GM12872 (cell line): ENCODE measurements around the gene FAM216B.

Source experiments
- TF ChIP-seq, protein P1 (sequence below): IDR thresholded peaks from 3 replicates; pipeline ENCODE4 v1.5.1; 2011; ENCODE audit warnings: low read depth, mild to moderate bottlenecking, low read length, moderate library complexity; ENCODE audit not compliant: insufficient read depth

The FAM216B gene

DNA sequence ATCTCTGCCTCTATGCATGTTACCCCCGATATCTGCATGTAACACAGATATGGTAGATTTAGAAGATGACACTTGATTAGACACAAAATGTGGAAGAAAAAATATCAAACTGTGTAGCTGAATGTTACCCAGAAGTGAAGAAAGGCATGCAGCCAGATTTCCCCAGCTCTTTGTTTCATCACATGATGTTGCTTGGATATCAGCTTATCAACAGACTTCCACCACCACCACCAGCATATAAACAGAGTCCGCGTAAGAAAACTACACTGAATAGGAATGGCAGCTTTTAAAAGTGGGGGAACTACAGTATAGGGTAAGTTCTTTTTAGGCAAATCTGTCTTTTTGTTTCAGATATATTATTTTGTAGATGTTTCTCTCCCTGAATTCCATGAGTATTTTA is at the start of gene FAM216B:
FAM216B (plus strand) TSS at position 233 of the 400 bp plus-strand sequence. CDS start 2,484 bp downstream, outside the sequence.
- TF ChIP-seq, protein P1, sequence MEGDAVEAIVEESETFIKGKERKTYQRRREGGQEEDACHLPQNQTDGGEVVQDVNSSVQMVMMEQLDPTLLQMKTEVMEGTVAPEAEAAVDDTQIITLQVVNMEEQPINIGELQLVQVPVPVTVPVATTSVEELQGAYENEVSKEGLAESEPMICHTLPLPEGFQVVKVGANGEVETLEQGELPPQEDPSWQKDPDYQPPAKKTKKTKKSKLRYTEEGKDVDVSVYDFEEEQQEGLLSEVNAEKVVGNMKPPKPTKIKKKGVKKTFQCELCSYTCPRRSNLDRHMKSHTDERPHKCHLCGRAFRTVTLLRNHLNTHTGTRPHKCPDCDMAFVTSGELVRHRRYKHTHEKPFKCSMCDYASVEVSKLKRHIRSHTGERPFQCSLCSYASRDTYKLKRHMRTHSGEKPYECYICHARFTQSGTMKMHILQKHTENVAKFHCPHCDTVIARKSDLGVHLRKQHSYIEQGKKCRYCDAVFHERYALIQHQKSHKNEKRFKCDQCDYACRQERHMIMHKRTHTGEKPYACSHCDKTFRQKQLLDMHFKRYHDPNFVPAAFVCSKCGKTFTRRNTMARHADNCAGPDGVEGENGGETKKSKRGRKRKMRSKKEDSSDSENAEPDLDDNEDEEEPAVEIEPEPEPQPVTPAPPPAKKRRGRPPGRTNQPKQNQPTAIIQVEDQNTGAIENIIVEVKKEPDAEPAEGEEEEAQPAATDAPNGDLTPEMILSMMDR, result no peak

GRCh38 chr13:42732073-42732472 is 49.3 kb upstream of the FAM216B start:
- TF ChIP-seq, protein P1, result no peak

GRCh38 chr13:42733046-42733445 is 48.3 kb upstream of the FAM216B start:
- TF ChIP-seq, protein P1, result no peak

DNA sequence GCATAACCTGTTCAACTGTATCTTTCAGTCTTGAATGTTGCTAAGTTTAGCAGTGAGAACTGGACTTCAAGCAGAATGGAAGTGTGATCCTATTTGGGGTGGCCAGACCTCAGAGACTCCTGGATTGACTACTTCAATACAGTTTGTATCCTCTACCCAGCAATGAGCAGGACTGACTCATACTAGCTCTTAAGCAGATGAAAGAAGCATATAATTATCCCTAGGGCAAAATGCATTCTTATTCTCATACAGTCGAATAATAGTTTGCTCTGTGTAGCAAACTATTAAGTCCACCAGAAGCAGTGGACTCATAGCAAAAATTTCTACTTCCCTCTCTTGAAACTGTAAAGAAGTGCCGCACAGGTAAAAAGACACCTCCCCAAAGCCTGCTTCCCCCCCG is 46.4 kb upstream of the FAM216B start:
- TF ChIP-seq, protein P1, result no peak

DNA sequence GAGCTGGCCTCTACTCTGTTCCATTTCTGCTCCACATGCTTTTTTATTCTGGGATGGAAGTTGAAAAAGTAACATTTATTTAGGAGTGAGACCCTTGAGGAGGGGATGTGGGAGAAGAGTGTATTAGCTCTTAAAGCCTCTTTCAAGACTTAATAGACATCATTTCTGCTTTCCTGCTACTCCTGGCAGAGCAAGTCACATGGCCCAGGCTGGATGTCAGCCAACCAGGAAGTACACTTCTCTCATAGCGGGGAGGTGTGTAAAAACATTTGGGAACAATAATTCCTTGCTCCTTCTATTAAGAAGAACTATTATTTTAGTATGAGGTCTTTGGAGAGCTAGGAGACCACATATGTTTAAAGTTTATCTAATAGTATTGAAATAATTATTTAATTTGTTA is 40.6 kb upstream of the FAM216B start:
- TF ChIP-seq, protein P1, result no peak

DNA sequence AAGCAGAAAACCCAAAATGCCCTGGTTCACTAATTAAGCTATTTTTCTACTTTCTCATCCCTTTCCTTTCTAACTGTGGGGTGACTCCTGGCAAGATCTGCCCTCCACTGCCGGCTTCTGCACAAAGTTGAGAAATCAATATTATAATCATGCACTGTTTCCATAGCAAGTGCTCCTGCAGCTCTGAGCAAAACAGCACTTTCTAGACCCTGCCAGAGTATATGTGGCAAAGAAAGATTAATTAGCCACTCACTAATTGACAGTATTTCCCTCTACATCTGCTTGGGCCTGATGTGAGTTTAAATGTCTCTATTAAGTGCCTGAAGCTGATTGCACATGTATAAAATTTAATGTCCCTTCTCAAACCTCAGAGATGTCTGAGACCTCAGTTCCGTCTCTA is 39.5 kb upstream of the FAM216B start:
- TF ChIP-seq, protein P1, result no peak

DNA sequence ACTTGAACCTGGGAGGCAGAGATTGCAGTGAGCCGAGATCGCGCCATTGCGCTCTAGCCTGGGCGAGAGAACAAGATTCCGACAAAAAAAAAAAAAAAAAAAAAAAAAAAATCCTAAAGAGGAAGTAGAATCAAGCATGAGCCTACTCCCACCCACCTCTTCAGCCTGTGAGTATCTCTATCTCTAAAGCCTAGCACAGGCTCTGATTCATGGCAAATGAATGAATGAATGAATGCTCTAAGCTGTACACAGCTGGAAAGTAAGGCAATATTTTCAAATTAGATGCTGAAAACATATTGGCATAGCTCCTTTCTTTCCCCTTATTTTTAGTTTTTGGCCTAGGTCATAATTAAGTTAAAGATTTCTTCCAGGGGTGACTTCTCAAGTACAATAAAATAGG is 35.7 kb upstream of the FAM216B start:
- TF ChIP-seq, protein P1, result no peak

DNA sequence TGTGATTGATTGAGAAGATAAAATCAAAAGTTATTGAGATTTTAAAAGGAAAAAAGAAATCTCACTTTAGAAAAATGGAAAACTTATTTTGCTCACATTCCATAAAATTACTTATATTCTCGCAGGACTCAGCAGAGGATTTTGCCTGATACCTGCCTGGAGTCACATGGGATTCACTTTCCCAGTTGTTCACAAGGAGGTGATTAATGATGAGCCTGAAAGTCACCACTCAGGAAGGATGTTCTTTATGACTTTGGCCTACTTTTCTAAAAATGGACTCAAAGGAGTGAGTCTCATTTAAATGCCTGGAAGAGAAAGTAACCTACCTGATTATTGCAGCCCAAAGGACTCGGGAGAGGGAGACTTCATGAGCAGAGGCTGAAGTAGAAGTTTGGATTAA is 34.5 kb upstream of the FAM216B start:
- TF ChIP-seq, protein P1, result no peak
